Type B pancreatic cell (in vitro differentiated cells): ENCODE measurements around the gene LSM5. TPM values are rescaled to one million over a fixed set of nuclear protein-coding genes. Genes with fewer than 3 reads are reported as not detected.

Experiments used
- DNase-seq: peaks from one replicate; pipeline ENCODE4 v3.0.0; 2021; ENCODE audit warnings: mixed read lengths; ENCODE audit not compliant: unreplicated experiment; ENCODE audit errors: extremely low spot score
- H3K27ac Mint-ChIP-seq: 2 replicates; pipeline ENCODE4 v1.8.0; 2021; ENCODE audit warnings: mild to moderate bottlenecking, mixed read lengths
- H3K27me3 Mint-ChIP-seq: 2 replicates; pipeline ENCODE4 v1.8.0; 2021; ENCODE audit warnings: mixed read lengths
- H3K36me3 Mint-ChIP-seq: 2 replicates; pipeline ENCODE4 v1.8.0; 2021; ENCODE audit warnings: mixed read lengths
- H3K4me1 Mint-ChIP-seq: one replicate; pipeline ENCODE4 v1.8.0; 2021; ENCODE audit warnings: mixed read lengths; ENCODE audit not compliant: unreplicated experiment
- H3K4me3 Mint-ChIP-seq: 2 replicates; pipeline ENCODE4 v1.8.0; 2021; ENCODE audit warnings: mild to moderate bottlenecking, mixed read lengths
- H3K9me3 Mint-ChIP-seq: 2 replicates; pipeline ENCODE4 v1.8.0; 2021; ENCODE audit warnings: mixed read lengths
- CTCF ChIP-seq: fragments of 200-600 bp; sonication (generic); conservative IDR thresholded peaks from 2 replicates; pipeline ENCODE4 v1.5.0; 2021; ENCODE audit warnings: antibody characterized with exemption, mild to moderate bottlenecking
- total RNA-seq: library from RNA; stranded (reverse); gene quantifications from 2 replicates; pipeline ENCODE4 v1.2.1, GENCODE V29; 2021; ENCODE audit warnings: low replicate concordance

LSM5 gene
- total RNA-seq, 1 donor from 2014 or later = 67.5 TPM

- H3K36me3 Mint-ChIP-seq = peaks cover 63% of the 10 kb centered on the region
- H3K4me3 Mint-ChIP-seq = no peak overlapping the region
- no peak for TF ChIP-seq CTCF
- no peak overlapping the region for H3K27ac Mint-ChIP-seq
- H3K9me3 Mint-ChIP-seq = peaks cover 25% of the 10 kb centered on the region
- no peaks in the 10 kb centered on the region for H3K4me1 Mint-ChIP-seq
- no peaks in the 10 kb centered on the region for H3K27me3 Mint-ChIP-seq
- DNase-seq = no peak
Measured at GRCh38 chr7:32516551-32517100, 26.4 kb upstream of the LSM5 start.

DNA sequence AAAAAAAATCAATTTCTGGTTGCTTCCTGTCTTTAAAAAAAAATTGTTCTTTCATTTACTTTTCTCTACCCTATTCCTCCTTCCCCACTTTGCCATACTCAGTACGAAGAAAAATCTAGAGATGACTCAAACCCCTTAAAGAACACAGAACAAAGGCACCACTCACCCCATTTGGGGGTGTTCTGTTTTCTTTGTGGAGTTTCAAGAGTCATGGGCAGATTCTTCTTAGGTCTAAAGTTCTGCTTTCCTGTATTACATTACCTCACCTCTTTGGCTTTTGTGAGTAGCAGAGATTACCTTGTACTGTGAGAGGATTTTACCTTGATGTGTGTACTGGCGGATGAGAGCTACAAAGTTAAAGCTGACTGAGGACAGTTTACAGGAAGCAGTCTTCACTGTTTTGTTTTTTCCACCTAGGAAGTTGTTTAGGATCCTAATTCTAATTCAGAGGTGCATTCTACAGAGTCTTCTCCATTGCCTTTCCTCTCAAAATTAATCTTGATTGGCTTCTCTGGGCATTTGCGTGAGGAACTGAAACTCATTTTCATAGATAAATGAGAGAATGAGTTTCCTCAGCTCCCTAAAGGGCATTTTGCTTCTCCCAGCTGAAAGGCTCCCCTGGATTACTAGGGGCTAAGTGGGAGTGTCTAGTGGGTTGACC lies 25.8 kb upstream of the LSM5 start:
- H3K27ac Mint-ChIP-seq = no peak overlapping the region
- no peak for TF ChIP-seq CTCF
- H3K27me3 Mint-ChIP-seq = no peaks in the 10 kb centered on the region

DNA sequence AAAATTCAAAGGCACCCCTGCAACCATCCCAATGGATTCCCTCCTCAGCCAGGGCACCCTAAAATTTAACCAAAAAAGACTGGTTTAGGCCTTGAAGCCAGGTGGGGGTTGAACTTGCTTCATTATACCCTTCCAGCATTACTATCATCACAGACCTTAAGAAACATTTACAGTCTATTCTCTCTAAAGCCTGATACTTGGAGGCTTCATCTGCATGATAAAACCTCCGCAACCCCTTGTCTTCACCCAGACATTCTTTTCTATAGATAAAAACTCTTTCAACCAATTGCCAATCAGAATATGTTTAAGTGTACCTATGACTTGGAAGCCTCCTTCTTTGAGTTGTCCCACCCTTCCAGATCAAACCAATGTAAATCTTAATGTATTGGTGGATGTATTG lies 23.0 kb upstream of the LSM5 start:
- H3K9me3 Mint-ChIP-seq = peaks cover 17% of the 10 kb centered on the region
- no peak overlapping the region for H3K4me3 Mint-ChIP-seq
- TF ChIP-seq CTCF = no peak
- H3K27me3 Mint-ChIP-seq = no peaks in the 10 kb centered on the region
- H3K27ac Mint-ChIP-seq = no peak overlapping the region
- DNase-seq = no peak
- peaks cover 62% of the 10 kb centered on the region for H3K36me3 Mint-ChIP-seq
- no peaks in the 10 kb centered on the region for H3K4me1 Mint-ChIP-seq

More for the DNA sequence above, 25.8 kb upstream of the LSM5 start:
- Mint-ChIP-seq H3K36me3 (peaks cover 63% of the 10 kb centered on the region), H3K4me1 (no peaks in the 10 kb centered on the region), H3K9me3 (peaks cover 21% of the 10 kb centered on the region), H3K4me3 (no peak overlapping the region)
- no peak for DNase-seq

- no peaks in the 10 kb centered on the region for H3K4me1 Mint-ChIP-seq
- no peak for TF ChIP-seq CTCF
- H3K4me3 Mint-ChIP-seq = no peak overlapping the region
- no peak overlapping the region for H3K27ac Mint-ChIP-seq
- H3K36me3 Mint-ChIP-seq = peaks cover 66% of the 10 kb centered on the region
- no peak for DNase-seq
- no peaks in the 10 kb centered on the region for H3K27me3 Mint-ChIP-seq
- H3K9me3 Mint-ChIP-seq = peaks cover 17% of the 10 kb centered on the region
Measured at GRCh38 chr7:32511791-32512190, 21.6 kb upstream of the LSM5 start.

DNA sequence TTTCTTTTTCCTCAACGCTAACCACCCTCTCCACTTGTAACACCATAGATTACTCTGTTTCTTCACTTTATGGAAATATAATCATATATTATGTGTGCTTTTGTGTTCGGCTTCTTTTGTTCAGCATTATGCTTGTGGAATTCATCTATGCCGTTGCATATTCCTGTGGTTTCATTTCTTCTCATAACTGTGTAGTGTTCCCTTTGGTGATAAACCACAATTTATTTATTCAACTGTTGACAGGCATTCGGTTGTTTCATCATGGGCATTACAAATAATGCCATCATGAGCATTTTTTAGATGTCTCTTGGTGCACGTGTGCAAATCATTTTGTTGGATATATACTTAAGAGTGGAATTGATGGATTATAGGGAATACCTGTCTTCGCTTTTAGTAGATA lies 17.2 kb upstream of the LSM5 start:
- Mint-ChIP-seq H3K4me1 (peaks cover 6% of the 10 kb centered on the region), H3K36me3 (peaks cover 30% of the 10 kb centered on the region), H3K9me3 (no peaks in the 10 kb centered on the region), H3K27me3 (no peaks in the 10 kb centered on the region), H3K27ac (no peak overlapping the region), H3K4me3 (no peak overlapping the region)
- DNase-seq = no peak
- no peak for TF ChIP-seq CTCF
